GM18867 (cell line): ENCODE results near the gene PBX3.

Source experiments
- ATAC-seq: cut with Tn5 transposase; IDR thresholded peaks from one replicate; pipeline ENCODE4 v1.9.1; 2021; ENCODE audit warnings: mild to moderate bottlenecking, moderate library complexity; ENCODE audit not compliant: unreplicated experiment

PBX3 gene

GRCh38 chr9:125968714-125969374, 221.7 kb downstream of the PBX3 start:
- no peak for ATAC-seq

DNA sequence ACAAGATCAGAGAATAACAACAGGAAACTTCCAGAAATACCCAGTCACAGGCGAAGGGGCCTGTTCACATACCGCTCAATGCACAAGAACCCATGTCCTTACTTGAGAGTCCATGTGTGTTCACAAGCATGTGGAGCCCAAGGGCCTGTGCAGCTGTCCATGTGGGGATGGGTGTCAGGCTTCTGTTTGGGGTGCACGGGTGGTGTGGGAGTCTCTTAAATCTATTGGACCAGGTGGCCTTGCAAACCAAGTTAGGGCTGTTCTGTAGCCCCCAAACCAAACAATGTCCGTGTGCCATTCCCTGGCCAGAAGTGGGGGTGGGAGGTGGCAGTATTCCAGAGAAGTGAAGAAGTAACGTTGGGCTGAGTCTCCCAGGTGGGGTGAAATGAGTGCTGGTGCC, 222.3 kb downstream of the PBX3 start:
- ATAC-seq = no peak

DNA sequence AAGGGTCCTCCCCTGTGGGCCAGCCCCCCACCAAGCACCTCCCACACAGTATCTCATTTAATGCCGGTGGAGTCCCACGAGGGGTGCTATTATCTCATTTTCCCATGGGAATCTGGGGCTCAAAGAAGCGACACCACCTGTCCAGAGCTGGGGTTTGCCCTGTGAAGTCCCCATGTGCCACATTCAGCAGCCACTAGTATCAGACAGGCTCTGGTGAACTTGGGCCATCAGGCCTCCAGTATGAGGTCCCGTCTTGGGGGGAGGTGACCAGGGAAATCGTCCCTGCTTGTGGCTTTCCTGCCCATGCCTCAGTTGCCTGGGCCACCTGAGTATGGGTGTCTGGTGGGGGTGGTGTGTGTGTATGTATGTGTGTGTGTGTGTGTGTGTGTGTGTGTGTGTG, 222.7 kb downstream of the PBX3 start:
- no peak for ATAC-seq

DNA sequence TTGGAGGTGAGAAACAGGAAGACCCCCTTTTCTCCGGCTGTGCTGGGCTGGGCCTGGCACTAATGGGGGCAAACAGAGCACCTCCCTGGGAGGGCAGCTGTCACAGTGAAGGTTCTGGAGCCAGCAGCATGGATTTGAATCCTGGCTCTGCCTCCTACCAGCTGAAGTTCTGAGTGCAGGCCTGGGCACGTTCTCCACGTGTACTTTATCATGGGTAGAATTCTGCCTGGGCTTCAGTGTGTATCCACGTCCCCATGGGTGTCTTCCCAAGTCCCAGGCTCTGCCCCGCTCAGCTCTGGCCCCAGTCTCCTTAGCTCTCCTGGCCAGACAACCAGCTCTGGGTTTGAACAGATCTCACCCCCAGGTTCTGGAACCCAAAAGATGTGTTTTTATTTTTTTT, 223.2 kb downstream of the PBX3 start:
- no peak for ATAC-seq

DNA sequence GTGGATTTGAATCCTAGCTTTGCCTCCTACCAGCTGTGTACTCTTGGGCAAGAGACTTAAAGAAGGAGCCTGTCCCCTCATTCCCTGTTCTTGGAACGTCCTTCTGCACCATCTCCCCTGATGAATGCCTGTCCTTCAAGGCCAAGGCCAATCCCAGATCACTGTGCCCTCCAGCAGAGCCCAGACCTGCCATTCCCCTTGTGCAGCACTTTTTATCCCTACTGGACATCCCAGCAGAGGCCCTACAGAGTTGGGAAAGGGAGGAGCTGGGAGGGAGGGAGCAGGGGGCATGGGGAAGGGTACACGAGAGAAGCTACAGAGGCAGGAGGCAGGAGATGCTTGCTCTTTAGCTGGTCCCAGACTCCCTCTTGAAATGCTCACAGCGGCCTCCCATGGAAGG, 223.9 kb downstream of the PBX3 start:
- ATAC-seq = no peak

DNA sequence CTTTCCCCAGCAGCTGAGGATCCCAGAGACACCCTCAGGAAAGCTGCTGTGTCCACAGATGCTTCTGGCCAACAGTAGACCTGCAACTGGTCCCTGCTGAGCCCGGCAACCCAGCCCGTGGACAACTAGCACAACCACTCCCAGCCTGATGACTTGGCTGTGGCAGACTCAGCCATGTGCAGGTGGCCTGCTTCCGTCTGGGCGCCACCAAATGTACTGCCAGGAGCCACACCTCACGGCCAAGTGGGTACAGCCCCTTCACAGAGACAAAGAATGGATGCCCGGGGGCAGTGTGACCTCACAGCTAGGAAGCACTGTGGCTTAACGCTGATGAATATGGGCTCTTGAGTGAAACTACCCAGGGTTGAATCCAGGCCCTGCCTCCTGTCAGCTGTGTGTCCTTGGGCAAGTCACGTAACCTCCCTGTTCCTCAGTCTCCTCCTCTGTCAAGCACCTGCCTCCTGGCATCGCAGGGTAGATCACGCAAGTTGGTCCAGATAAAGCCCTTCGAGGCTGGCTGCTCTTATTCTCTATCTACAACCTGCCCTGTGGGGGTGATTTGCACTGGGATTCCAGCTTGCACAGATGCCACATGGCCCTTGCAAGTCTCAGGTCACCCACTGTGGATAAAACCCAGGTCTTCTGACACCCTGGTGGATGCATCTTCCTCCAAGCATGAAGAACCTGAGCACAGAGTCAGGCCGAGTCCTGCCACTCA, 225.0 kb downstream of the PBX3 start:
- ATAC-seq = no peak

- no peak for ATAC-seq
Observed at GRCh38 chr9:125973547-125973946, 226.4 kb downstream of the PBX3 start.

- no peak for ATAC-seq
Observed at GRCh38 chr9:125974705-125975104, 227.5 kb downstream of the PBX3 start.

DNA sequence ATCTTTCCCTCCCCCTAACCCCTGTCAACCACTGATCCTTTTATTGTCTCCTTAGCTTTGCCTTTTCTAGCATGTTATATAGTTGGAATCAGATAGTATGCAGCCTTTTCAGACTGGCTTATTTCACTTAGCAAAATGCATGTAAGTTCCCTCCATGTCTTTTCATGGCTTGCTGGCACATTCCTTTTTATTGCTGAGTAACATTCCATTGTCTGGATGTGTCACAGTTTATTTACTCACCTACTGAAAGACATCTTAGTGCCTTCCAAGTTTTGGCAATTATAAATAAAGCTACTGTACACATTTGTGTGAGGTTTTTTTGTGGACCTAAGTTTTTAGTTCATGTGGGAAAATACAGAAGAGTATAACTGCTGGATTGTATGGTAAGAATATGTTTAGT, 230.1 kb downstream of the PBX3 start:
- ATAC-seq = no peak

- ATAC-seq = no peak
Observed at GRCh38 chr9:125979383-125979782, 232.2 kb downstream of the PBX3 start.

DNA sequence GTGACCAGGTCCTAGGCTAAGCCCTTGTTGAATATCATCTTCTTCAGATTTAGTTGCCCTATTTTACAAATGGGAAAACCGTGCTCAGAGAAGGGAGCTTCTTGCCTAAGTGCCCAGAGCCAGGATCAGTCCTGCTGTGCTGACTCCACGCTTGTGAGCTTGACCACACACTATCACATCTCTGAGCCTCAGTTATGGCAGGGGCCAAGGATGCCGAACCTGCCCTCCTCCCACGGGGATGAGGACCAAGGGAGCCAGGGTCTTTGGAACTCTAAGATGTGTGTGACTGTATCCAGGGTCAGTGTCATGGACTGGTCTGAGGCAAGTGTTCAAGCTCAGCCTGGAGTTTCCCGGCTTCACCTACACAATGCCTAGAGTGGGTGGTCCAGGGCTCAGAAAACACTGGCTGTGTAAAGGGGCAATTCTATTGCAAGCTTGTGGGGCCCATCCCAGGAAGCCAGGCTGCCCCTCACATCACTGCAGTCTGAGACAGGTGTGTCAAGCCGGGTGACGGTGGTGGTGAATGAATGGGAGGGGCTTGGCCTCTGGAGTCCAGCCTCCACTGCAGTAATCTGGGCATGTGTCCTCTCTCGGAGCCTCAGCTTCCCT, 235.7 kb downstream of the PBX3 start:
- ATAC-seq = no peak

GRCh38 chr9:125983681-125984080, 236.5 kb downstream of the PBX3 start:
- no peak for ATAC-seq

DNA sequence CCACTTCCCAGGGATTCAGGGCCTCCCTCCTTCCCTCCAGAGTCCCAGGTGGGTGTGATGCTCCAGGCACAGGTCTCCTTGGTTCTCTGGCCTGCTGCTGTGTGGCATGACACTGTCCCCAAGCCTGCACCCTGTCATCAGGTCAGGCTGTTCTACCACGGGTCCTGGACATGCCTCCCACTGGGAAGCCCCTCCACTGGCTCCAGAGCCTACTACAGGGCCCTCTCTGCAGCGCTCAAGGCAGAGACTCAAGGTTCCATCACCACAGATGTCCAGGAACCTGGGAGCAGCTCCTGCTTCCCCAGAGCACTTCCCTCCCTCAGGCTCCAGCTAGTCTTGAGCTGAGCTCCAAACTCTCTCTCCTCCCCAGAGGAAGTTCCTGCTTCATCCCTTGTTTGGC, 237.3 kb downstream of the PBX3 start:
- ATAC-seq = no peak

DNA sequence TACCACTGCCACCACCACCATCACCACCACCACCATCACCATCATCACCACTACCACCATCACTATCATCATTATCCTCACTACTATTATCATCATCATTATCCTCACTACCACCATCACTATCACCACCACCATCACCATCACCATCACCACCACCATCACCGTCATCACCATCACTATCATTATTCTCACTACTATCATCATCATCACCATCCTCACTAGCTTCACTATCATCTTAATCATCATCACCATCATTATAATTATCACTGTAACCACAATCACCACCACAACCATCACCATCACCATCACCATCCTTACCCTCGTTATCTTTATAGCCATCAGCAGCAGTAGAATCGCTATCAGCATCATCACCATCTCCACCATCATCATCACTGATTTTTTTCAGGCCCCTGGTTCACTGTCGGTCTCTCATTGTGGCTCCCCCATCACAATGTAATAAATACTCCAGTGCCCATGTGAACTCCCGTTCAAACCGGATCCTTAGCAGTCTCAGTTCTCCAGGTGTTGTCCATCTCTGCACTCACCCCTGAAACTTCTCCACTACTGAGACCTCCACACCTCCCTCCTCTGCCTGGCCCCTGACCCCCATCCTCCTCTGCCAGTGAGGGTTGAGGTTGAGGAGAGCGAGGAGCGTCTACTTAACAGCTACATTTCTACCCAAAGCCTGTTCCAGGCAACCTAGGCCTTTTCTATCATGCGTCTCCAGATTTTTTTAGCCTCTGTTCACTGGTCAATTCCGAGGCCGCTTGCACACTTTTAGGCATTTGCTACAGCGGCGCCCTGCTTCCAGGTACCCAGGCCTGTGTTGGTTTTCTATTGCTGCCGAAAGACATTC, 238.2 kb downstream of the PBX3 start:
- no peak for ATAC-seq

DNA sequence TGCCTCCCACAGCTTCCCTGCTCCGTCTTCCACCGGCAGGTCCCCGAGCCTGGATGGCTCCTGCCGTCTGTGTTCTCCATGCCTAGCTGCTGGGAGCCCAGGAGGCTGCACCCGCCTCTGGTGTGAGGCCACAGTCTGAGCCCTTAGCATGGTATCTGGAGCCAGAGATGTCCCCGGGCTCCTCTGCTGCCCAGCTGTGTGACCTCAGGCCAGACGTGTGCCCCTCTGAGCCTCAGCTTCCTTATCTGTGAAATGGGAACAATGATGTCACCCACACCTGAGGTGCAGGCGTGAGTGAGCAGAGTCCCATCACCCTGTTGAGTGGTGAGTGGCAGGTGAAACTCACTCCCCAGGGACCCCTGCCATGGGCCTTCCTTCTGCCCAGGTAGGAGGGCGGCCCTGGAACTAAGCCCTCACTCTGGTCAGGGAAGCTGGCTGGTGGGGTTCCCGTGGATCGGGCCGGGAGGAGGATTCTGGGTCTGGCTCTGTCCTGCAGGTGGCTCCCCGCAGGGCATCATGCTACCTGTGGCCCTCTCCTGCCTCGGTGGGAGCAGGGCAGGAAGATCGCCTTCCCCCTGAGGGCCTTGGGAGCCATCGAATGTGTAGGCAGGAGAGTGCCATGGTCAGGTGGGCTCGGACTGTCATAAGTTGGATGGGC, 239.0 kb downstream of the PBX3 start:
- ATAC-seq = no peak

- no peak for ATAC-seq
Observed at GRCh38 chr9:125986966-125987365, 239.8 kb downstream of the PBX3 start.

DNA sequence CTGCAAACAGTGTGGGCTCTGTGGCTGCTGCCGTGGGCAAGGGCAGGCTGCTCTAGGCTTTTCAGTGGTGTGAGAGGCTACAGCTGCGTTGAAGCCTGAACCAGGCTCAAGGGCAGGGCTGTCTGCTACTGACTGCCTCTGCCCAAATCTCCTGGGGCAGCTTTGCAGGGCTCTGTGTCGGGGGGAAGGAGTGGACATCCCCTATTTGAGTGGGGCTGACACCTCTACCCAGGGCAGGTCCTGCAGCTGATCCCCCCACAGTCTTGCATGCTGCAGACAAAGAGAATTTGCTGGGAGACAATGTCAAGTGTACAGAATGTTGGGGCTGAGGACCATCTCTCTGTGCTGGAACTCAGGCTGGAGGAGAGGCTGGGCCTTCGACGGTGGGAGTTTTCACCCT, 240.2 kb downstream of the PBX3 start:
- ATAC-seq = no peak

- no peak for ATAC-seq
Observed at GRCh38 chr9:125988479-125989050, 241.4 kb downstream of the PBX3 start.

DNA sequence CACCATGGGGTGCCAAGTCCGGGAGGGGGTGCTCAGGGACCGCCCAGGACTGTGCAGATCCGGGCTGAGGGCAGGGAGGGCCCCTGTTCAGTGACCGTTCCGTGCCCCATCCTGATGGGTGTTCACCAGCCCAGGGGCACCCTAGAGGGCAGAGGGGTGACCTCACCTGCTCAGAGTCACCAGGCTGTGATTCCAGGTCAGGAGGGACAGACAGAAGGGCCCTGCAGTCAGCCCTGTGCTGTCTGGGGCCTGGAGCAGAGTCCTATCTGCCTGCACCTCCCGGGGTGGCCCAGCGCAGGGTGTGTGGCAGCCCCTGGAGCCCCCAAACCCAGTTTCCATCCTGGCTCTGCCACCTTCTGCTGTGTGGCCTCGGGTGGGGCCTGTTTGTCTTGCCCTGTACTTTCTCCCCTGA, 241.9 kb downstream of the PBX3 start:
- no peak for ATAC-seq

DNA sequence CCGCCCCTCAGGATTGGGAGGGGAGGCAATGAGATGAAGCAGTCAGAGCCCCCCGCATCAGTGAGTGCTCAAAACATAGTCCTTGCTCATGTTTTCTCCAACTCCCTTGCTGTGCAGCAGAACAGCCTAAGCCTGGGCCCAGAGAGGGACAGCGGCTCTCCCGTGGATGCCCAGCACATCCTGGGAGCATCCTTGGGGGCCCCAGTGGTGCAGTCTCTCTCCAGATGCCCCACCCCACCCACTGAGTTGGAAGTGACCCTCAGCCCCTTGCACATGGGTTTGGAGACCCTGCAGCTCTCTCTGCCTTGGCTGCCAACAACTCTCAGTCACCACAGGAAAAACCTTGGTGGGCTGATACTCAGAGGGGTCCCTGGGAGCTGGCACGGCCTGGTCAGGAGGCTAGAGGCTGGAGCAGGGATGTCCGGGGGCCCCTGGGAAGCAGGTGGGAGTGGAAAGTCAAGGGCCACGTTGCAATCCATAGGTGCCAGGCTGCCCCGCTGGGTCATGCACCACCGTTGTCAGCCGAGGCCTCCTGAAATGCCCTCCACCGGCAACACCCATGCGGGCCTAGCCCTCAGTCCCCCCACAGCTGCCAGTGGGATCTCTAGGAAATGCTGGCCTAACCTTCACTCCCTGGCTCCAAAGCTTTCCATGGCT, 242.5 kb downstream of the PBX3 start:
- no peak for ATAC-seq
